Fibroblast of lung (primary cell): ENCODE results near the gene UBL4A.

Source experiments
- CTCF ChIP-seq, 2 donors: IDR thresholded peaks in 1 of 2; conservative IDR thresholded peaks in 1 of 2; 1 replicate in 1 of 2; 2 replicates in 1 of 2; pipeline ENCODE4 v1.5.1; 2011 to 2012; ENCODE audit warnings: low read length in 2 of 2, control low read depth in 1 of 2, inconsistent platforms in 1 of 2, low read depth in 1 of 2, mild to moderate bottlenecking in 1 of 2
- EZH2 ChIP-seq: IDR thresholded peaks from 2 replicates; pipeline ENCODE4 v1.5.1; 2012; ENCODE audit warnings: low read length, control low read depth, mild to moderate bottlenecking; ENCODE audit errors: missing control alignments

DNA sequence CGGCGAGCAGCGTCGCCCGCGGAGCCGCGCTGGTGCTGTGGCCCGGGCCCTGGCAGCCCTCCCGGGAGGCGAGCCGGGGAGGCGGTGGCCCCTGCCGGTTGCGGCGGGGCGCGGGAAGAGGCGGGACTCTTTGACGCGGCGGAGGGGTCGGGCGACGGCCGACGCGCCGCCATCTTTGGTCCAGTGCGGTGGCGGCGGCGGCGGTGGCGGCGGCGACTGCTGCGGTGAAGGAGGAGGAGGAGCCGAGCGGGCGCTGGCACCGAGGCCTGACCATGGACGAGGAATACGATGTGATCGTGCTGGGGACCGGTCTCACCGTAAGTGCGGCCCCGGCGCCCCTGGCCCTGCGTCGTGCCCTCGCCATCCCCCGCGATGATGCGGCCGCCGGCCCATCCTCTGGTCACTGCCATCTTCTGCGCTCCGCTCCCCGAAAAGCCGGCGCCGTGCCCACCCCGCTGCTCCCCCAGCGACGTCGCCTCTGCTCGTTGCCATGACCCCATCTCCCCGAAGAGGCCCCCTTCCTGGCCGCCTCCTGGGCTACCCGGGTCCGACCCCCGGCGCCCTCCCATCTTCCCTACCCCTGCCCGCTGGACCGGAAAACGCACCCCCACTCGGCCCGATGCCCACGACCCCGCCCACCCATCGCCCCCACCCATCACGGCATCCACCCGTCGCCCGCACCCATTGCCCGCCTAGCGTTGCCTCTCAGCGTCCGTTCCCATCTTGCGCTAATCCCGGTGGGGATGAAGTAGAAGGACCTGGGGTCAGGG, 49.2 kb downstream of the UBL4A start, which contains the start of gene GDI1:
- TF ChIP-seq EZH2: no peak
- TF ChIP-seq CTCF (conservative IDR thresholded peaks at IDR 0.05 in 1 of 2, IDR thresholded peaks at IDR 0.05 in 1 of 2; ENCODE audit: low read depth in 1 of 2, low read length in 2 of 2): no peak
